ENCODE measurements around the gene HSD11B2. TPM values are rescaled to one million over a fixed set of nuclear protein-coding genes. Genes with fewer than 3 reads are reported as not detected.

The HSD11B2 gene
- total and polyA plus RNA-seq, 8 donors: 0.89 to 837 (median 2.9) TPM; not detected in 1

DNA sequence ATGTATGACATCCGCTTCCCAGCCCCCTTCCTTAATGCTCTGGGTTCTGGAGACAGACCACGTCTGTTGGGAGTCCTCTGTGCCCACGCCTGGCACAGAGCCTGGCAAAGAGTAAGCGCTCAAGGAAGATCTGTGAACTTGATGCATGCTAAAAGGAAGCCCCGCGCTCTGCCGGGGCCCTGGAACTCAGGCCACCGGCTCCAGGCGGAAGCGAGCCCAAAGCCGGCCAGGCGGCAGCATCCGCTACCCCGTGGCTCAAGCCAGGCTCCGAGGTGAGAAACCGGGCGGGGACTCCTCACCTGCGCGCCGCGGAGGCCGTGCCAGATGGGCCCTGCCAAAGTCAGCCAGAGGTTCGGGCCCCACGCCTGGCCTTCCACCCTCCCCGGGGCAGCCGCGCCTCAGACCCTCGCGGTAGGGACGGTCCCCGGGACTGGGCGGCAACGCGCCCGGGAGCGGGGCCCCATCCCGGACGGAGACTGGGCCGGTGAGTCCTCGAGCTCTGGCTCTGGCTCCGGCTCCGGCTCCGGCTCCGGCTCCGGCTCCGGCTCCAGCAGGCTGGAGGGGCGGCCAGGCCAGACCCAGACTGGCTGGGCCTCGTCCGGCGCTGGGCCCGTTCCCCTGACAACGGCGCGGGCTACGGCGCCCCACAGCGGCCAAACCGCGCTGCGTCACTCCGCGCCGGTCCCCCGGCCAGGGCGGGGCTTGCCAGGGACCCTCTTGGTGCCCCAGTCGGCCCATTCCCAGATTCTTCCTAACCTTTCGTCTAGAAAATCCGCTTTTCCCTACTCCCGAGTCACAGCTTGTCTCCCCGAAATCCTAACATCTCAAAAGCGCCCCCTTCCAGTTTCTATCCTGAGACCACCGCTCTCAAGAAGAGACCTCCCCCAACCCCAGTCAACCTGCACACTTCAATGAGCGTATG, 14.8 kb upstream of the HSD11B2 start, which contains the start of gene ZDHHC1:
Gene ZDHHC1 (minus strand): TSS at position 606 of the 922 bp plus-strand sequence. CDS start 8,702 bp downstream, outside the sequence.
- H3K4me1 ChIP-seq: peaks cover 13 to 34% (median 30%) of the 10 kb centered on the region in 4 donors
- DNase-seq: peak; percentile 76 to 93
- H3K36me3 ChIP-seq: no peaks in the 10 kb centered on the region
- H3K9me3 ChIP-seq: no peaks in the 10 kb centered on the region
- intact Hi-C loops (cut with DNase I; ENCODE audit: low total_unique reads): no loop called here
- 1 to 6% (median 2%) methylated on average over 14 to 73 of the region's 73 CpGs for WGBS, 5 donors
- TF ChIP-seq CTCF (IDR thresholded peaks at IDR 0.05) (peak in 4 of 7 experiments; percentile 48 to 68 (median 52)), POLR2AphosphoS5 (IDR thresholded peaks at IDR 0.05) (peak; percentile 46 to 81 (median 56)), EP300 (IDR thresholded peaks at IDR 0.05) (no peak)
- H3K27me3 ChIP-seq: no peaks in the 10 kb centered on the region
- H3K27ac ChIP-seq: peak within 1 kb of the TSS; percentile 61 to 87 (median 85)
- H3K4me3 ChIP-seq: peak within 1 kb of the TSS; percentile 67 to 83 (median 74)

DNA sequence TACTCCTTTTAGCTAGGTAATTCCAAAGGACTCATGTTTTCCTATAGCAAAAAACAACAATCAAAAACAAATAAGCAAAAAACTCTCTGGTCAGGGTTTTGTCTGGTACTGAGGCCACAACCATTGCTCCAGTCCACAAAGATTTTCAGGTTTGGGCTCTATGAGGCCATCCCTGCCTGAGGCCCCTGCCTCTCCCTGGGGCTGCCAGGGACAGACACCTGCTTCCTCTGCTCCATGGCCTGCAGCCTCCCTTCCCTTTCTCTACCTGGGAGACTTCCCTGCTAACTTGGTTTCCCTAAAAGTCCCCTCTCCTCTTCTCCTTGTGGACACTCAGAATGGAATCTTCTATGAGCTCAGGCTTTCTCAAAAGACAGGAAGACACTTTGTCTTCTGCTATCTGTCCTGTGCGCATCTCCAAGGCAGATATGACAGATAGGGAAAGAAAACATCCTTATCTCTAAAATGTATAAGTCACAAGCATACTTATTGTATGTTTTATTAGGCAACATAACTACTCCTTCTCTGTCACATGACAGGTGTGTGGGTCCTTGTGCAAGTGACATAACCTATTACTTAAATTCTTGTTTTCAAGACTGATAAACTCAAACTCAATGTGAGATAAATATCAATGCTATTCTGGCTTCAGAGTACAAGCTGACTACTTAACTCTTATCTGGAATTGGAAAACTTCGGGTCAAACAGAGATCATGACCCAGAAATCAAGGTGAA, 13.4 kb upstream of the HSD11B2 start:
- H3K27me3 ChIP-seq: no peaks in the 10 kb centered on the region
- H3K36me3 ChIP-seq: no peaks in the 10 kb centered on the region
- intact Hi-C loops (cut with DNase I; ENCODE audit: low total_unique reads): no loop called here
- no peaks in the 10 kb centered on the region for H3K9me3 ChIP-seq
- H3K4me1 ChIP-seq: peaks cover 13 to 34% (median 30%) of the 10 kb centered on the region in 4 donors
- DNase-seq: no peak
- 50 to 68% (median 58%) methylated on average over 2 of the region's 2 CpGs for WGBS, 5 donors
- no peak overlapping the region for H3K4me3 ChIP-seq
- no peak overlapping the region for H3K27ac ChIP-seq
- TF ChIP-seq POLR2AphosphoS5 (IDR thresholded peaks at IDR 0.05): no peak
- TF ChIP-seq POLR2A (IDR thresholded peaks at IDR 0.05): no peak

DNA sequence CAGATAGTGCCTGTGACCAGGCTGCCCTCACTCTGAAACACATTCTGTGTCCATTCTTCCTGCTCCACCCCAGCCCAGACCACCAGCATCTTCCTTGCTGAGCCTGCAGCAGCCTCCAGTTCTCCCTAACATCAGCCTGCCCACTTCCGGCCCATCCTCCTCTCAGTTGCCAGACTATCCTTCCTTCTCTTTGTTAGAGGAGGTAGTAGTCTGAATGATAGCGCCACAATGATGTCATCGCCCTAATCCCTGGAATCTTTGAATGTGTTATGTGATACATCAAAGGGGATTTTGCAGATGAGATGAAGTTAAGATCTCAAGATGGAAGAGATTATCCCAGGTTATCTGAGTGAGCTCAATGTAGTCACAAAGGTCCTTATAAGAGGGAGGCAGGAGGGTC, 11.4 kb upstream of the HSD11B2 start:
- 89 to 97% (median 90%) methylated on average over 3 of the region's 3 CpGs for WGBS, 5 donors
- Histone ChIP-seq H3K9me3 (no peaks in the 10 kb centered on the region), H3K27me3 (peaks cover 0 to 6% (median 0%) of the 10 kb centered on the region in 3 donors), H3K4me1 (peaks cover 7 to 26% (median 23%) of the 10 kb centered on the region in 4 donors), H3K36me3 (no peaks in the 10 kb centered on the region), H3K27ac (no peak overlapping the region), H3K4me3 (no peak overlapping the region)
- no peak for TF ChIP-seq POLR2A (IDR thresholded peaks at IDR 0.05)
- no peak for TF ChIP-seq EP300 (IDR thresholded peaks at IDR 0.05)
- TF ChIP-seq CTCF (IDR thresholded peaks at IDR 0.05): no peak
- TF ChIP-seq POLR2AphosphoS5 (IDR thresholded peaks at IDR 0.05): no peak
- intact Hi-C loops (cut with DNase I; ENCODE audit: low total_unique reads): no loop called here
- DNase-seq: no peak

- H3K9me3 ChIP-seq: no peaks in the 10 kb centered on the region
- no peak overlapping the region for H3K27ac ChIP-seq
- WGBS, 5 donors: 77 to 94% (median 81%) methylated on average over 3 of the region's 3 CpGs
- H3K27me3 ChIP-seq: peaks cover 0 to 11% (median 0%) of the 10 kb centered on the region in 3 donors
- H3K36me3 ChIP-seq: no peaks in the 10 kb centered on the region
- peaks cover 7 to 22% (median 19%) of the 10 kb centered on the region in 4 donors for H3K4me1 ChIP-seq
- intact Hi-C loops (cut with DNase I; ENCODE audit: low total_unique reads): no loop called here
- no peak for DNase-seq
- no peak overlapping the region for H3K4me3 ChIP-seq
- TF ChIP-seq CTCF (IDR thresholded peaks at IDR 0.05) (no peak), POLR2AphosphoS5 (IDR thresholded peaks at IDR 0.05) (no peak), POLR2A (IDR thresholded peaks at IDR 0.05) (no peak), EP300 (IDR thresholded peaks at IDR 0.05) (no peak)
These were observed 11.0 kb upstream of the HSD11B2 start for GRCh38 chr16:67419931-67420330.
